Measurements from ENCODE around the gene CES5A. TPM values are rescaled to one million over a fixed set of nuclear protein-coding genes. Genes with fewer than 3 reads are reported as not detected.

Gene CES5A
- polyA plus RNA-seq, 2 of the 4 experiments (the other 2 are of a cell fraction), result not detected

GRCh38 chr16:55901566-55902217, 26.5 kb upstream of the CES5A start (continued):
- no peak for TF ChIP-seq EHF (CRISPR knock-in tag; IDR thresholded peaks at IDR 0.05)

GRCh38 chr16:55900616-55901393, 25.6 kb upstream of the CES5A start:
- TF ChIP-seq PBX3 (IDR thresholded peaks at IDR 0.05) (no peak), MYC (IDR thresholded peaks at IDR 0.05; ENCODE audit: borderline replicate concordance, low read length) (no peak), ELK1 (IDR thresholded peaks at IDR 0.05; ENCODE audit: low read depth, low read length) (no peak), MAZ (IDR thresholded peaks at IDR 0.05; ENCODE audit: borderline replicate concordance, low read depth, low read length) (no peak)
- ChIA-PET CTCF (no interaction called here), POLR2A (no interaction called here)
- FAIRE-seq, result no peak
- Histone ChIP-seq H3K4me1 (no peaks in the 10 kb centered on the region), H3K27ac (no peak overlapping the region), H3K9me3 (peaks cover 3% of the 10 kb centered on the region; the same call in 2 of the 3 replicates), H3K4me2 (no peak overlapping the region), H3K4me3 (no peak overlapping the region)
- whole genome bisulfite sequencing (ENCODE audit: missing lambda C conversion rate), result 7% methylated on average over 5 of the region's 5 CpGs
- ATAC-seq, result no peak
- DNase-seq (ENCODE audit: low read depth in 1 of 2, low spot score in 1 of 2), result no peak

- Histone ChIP-seq H3K27ac (no peak overlapping the region), H3K9me3 (peaks cover 3% of the 10 kb centered on the region; the same call in 2 of the 3 replicates), H3K4me1 (no peaks in the 10 kb centered on the region), H3K4me2 (no peak overlapping the region), H3K4me3 (no peak overlapping the region)
- DNase-seq (ENCODE audit: low read depth in 1 of 2, low spot score in 1 of 2) (no peak), ATAC-seq (no peak), FAIRE-seq (no peak)
- ChIA-PET POLR2A (no interaction called here), CTCF (no interaction called here)
- TF ChIP-seq CBX2 (IDR thresholded peaks at IDR 0.05; ENCODE audit: borderline replicate concordance, low read depth), result no peak
- no peak for TF ChIP-seq REST (IDR thresholded peaks at IDR 0.05)
- 30% methylated on average over 3 of the region's 3 CpGs for WGBS (ENCODE audit: missing lambda C conversion rate)
Observed at GRCh38 chr16:55899857-55900256, 24.7 kb upstream of the CES5A start.

GRCh38 chr16:55898592-55898991, 23.4 kb upstream of the CES5A start:
- ChIA-PET CTCF (no interaction called here), POLR2A (no interaction called here)
- Histone ChIP-seq H3K4me3 (no peak overlapping the region), H3K4me1 (no peaks in the 10 kb centered on the region), H3K9me3 (peaks cover 4% of the 10 kb centered on the region; the same call in 1 of the 3 replicates), H3K27ac (no peak overlapping the region), H3K4me2 (no peak overlapping the region)
- no peak for DNase-seq (ENCODE audit: low read depth in 1 of 2, low spot score in 1 of 2)
- no peak for ATAC-seq
- WGBS (ENCODE audit: missing lambda C conversion rate), result 0% methylated on average over 1 of the region's 1 CpG
- no peak for FAIRE-seq
- no peak for TF ChIP-seq FOSL2 (IDR thresholded peaks at IDR 0.05)
- no peak for TF ChIP-seq FOSL2 (CRISPR knock-in tag; IDR thresholded peaks at IDR 0.05)
- TF ChIP-seq GATA3 (IDR thresholded peaks at IDR 0.05; ENCODE audit: borderline replicate concordance), result no peak
- no peak for TF ChIP-seq ZFP36 (IDR thresholded peaks at IDR 0.05; ENCODE audit: borderline replicate concordance, partially characterized antibody)
- no peak for TF ChIP-seq CBX2 (IDR thresholded peaks at IDR 0.05; ENCODE audit: borderline replicate concordance, low read depth)
- TF ChIP-seq E2F6 (IDR thresholded peaks at IDR 0.05; ENCODE audit: borderline replicate concordance, low read depth), result no peak
- TF ChIP-seq FOXS1 (CRISPR knock-in tag; IDR thresholded peaks at IDR 0.05), result no peak
- TF ChIP-seq ESRRA (IDR thresholded peaks at IDR 0.05; ENCODE audit: borderline replicate concordance, low read length), result no peak
- TF ChIP-seq HEYL (CRISPR knock-in tag; IDR thresholded peaks at IDR 0.05), result no peak
- TF ChIP-seq MAFK (IDR thresholded peaks at IDR 0.05; ENCODE audit: partially characterized antibody), result no peak
- TF ChIP-seq EHMT2 (IDR thresholded peaks at IDR 0.05; ENCODE audit: low read depth), result no peak
- no peak for TF ChIP-seq REST (IDR thresholded peaks at IDR 0.05)
- TF ChIP-seq NFE2L2 (conservative IDR thresholded peaks at IDR 0.05; ENCODE audit: low read length), result no peak
- no peak for TF ChIP-seq JUNB (IDR thresholded peaks at IDR 0.05)
- TF ChIP-seq MAZ (IDR thresholded peaks at IDR 0.05; ENCODE audit: borderline replicate concordance, low read depth, low read length), result no peak
